ENCODE data around the gene COMP. TPM values are rescaled to one million over a fixed set of nuclear protein-coding genes. Genes with fewer than 3 reads are reported as not detected.

COMP gene
- total RNA-seq, 1 experiment from 2014 or later, result 0.69 TPM

DNA sequence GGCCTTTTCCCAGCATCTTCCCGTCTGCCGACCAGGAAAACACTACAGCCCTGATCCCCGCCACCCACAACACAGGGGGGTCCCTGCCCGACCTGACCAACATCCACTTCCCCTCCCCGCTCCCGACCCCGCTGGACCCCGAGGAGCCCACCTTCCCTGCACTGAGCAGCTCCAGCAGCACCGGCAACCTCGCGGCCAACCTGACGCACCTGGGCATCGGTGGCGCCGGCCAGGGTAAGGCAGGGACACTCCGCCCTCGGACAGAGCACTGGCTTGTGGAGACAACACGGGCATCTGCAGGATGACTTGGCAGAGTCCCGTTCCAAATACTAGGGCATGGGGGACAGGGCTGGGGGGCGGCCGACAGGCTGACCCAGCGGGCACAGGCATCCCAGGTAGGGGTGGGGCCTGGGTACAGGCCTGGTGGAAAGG, 31.1 kb downstream of the COMP start:
- Histone ChIP-seq H3K36me3 (ENCODE audit: control insufficient read depth, insufficient read depth, low read length) (no peaks in the 10 kb centered on the region), H3K27me3 (ENCODE audit: control insufficient read depth, insufficient read depth, low read length) (no peaks in the 10 kb centered on the region), H3K4me3 (ENCODE audit: low read depth in 2 of 2, low read length in 2 of 2) (no peak overlapping the region), H3K4me1 (ENCODE audit: control insufficient read depth, insufficient read depth, low read length) (0 out of 2 replicates have a peak, but pooled peaks cover 3% of the 10 kb centered on the region), H3K27ac (ENCODE audit: low read length) (no peak overlapping the region), H3K9me3 (ENCODE audit: control insufficient read depth, insufficient read depth, low read depth, low read length) (no peaks in the 10 kb centered on the region)
- ATAC-seq (no peak), DNase-seq (ENCODE audit: low read depth, low spot score) (no peak)
- intact Hi-C loops (cut with micrococcal nuclease; ENCODE audit: unreplicated experiment), result no loop called here
- ChIA-PET CTCF (no interaction called here), POLR2A (no interaction called here)
- TF ChIP-seq REST (IDR thresholded peaks at IDR 0.05; ENCODE audit: insufficient read depth in 1 of 2, low read depth in 2 of 2, low read length in 1 of 2) (no peak), SIN3A (IDR thresholded peaks at IDR 0.05; ENCODE audit: borderline replicate concordance, insufficient read depth, low read depth, low read length) (no peak), POLR2AphosphoS5 (IDR thresholded peaks at IDR 0.05; ENCODE audit: low read depth, low read length) (no peak; the same call in 1 of the 2 replicates), TCF7L2 (IDR thresholded peaks at IDR 0.05; ENCODE audit: low read depth, low read length) (no peak)
- TF ChIP-seq, protein P1, sequence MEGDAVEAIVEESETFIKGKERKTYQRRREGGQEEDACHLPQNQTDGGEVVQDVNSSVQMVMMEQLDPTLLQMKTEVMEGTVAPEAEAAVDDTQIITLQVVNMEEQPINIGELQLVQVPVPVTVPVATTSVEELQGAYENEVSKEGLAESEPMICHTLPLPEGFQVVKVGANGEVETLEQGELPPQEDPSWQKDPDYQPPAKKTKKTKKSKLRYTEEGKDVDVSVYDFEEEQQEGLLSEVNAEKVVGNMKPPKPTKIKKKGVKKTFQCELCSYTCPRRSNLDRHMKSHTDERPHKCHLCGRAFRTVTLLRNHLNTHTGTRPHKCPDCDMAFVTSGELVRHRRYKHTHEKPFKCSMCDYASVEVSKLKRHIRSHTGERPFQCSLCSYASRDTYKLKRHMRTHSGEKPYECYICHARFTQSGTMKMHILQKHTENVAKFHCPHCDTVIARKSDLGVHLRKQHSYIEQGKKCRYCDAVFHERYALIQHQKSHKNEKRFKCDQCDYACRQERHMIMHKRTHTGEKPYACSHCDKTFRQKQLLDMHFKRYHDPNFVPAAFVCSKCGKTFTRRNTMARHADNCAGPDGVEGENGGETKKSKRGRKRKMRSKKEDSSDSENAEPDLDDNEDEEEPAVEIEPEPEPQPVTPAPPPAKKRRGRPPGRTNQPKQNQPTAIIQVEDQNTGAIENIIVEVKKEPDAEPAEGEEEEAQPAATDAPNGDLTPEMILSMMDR (IDR thresholded peaks at IDR 0.05), result no peak
- BruUV-seq (replicated peaks), result no TSS peak
- in situ Hi-C loops (cut with HindIII; ENCODE audit: low pct_unique_long_range_greater_than_20kb, low sequenced_read_pairs), result no loop called here

- ATAC-seq, result 0 out of 2 replicates have a peak, but pooled peaks have one; percentile 11
- DNase-seq (ENCODE audit: low read depth, low spot score), result no peak
- no TSS peak for BruUV-seq (replicated peaks)
- no peaks in the 10 kb centered on the region for H3K9me3 ChIP-seq (ENCODE audit: control insufficient read depth, insufficient read depth, low read depth, low read length)
- H3K4me3 ChIP-seq (ENCODE audit: low read depth in 2 of 2, low read length in 2 of 2), result no peak overlapping the region
- H3K4me1 ChIP-seq (ENCODE audit: control insufficient read depth, insufficient read depth, low read length), result 0 out of 2 replicates have a peak, but pooled peaks cover 3% of the 10 kb centered on the region
- TF ChIP-seq TCF7L2 (IDR thresholded peaks at IDR 0.05; ENCODE audit: low read depth, low read length) (no peak), SIN3A (IDR thresholded peaks at IDR 0.05; ENCODE audit: borderline replicate concordance, insufficient read depth, low read depth, low read length) (no peak), POLR2AphosphoS5 (IDR thresholded peaks at IDR 0.05; ENCODE audit: low read depth, low read length) (no peak), REST (IDR thresholded peaks at IDR 0.05; ENCODE audit: insufficient read depth in 1 of 2, low read depth in 2 of 2, low read length in 1 of 2) (no peak)
- TF ChIP-seq, protein P1 (IDR thresholded peaks at IDR 0.05), result no peak
- in situ Hi-C loops (cut with HindIII; ENCODE audit: low pct_unique_long_range_greater_than_20kb, low sequenced_read_pairs), result no loop called here
- H3K27me3 ChIP-seq (ENCODE audit: control insufficient read depth, insufficient read depth, low read length), result no peaks in the 10 kb centered on the region
- intact Hi-C loops (cut with micrococcal nuclease; ENCODE audit: unreplicated experiment), result no loop called here
- H3K36me3 ChIP-seq (ENCODE audit: control insufficient read depth, insufficient read depth, low read length), result no peaks in the 10 kb centered on the region
- POLR2A ChIA-PET, result no interaction called here
- CTCF ChIA-PET, result no interaction called here
- no peak overlapping the region for H3K27ac ChIP-seq (ENCODE audit: low read length)
Observed at GRCh38 chr19:18759304-18759994, 31.7 kb downstream of the COMP start.
